ENCODE results near the gene PFKFB1.

DNA sequence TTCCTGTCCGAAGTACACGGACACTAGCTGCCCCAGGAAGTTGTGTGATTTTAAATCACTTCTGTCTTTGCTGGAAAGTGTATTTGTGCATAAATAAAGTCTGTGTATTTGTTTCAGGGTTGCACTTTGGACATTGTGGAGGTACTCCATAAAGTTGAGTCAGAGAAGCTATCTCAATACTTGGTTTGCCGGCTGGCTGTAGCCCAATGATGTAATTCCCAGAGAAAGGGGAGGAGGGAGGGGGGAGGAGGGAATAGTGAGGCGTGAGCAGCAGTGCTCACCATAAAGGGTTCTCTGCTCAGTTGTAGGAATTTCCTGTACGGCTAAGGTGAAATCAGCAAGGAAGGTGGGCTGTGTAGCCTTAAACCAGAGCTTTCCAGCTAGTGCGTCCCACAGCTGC lies 13.7 kb upstream of the PFKFB1 start:
- TF ChIP-seq, protein P1, sequence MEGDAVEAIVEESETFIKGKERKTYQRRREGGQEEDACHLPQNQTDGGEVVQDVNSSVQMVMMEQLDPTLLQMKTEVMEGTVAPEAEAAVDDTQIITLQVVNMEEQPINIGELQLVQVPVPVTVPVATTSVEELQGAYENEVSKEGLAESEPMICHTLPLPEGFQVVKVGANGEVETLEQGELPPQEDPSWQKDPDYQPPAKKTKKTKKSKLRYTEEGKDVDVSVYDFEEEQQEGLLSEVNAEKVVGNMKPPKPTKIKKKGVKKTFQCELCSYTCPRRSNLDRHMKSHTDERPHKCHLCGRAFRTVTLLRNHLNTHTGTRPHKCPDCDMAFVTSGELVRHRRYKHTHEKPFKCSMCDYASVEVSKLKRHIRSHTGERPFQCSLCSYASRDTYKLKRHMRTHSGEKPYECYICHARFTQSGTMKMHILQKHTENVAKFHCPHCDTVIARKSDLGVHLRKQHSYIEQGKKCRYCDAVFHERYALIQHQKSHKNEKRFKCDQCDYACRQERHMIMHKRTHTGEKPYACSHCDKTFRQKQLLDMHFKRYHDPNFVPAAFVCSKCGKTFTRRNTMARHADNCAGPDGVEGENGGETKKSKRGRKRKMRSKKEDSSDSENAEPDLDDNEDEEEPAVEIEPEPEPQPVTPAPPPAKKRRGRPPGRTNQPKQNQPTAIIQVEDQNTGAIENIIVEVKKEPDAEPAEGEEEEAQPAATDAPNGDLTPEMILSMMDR (IDR thresholded peaks at IDR 0.05): no peak
- no peak for TF ChIP-seq POLR2A (IDR thresholded peaks at IDR 0.05)
